NCI-H2081 treated with DMSO at 0.1 percent for 48 hours (cell line): ENCODE results near the gene ZFYVE19.
A peak's percentile ranks its signal among the peaks of the same experiment; 100 is the strongest.

Source experiments
- DNase-seq: peaks from one replicate; lab custom pipeline; 2025; lab: John Stamatoyannopoulos, UW

The ZFYVE19 gene

DNA sequence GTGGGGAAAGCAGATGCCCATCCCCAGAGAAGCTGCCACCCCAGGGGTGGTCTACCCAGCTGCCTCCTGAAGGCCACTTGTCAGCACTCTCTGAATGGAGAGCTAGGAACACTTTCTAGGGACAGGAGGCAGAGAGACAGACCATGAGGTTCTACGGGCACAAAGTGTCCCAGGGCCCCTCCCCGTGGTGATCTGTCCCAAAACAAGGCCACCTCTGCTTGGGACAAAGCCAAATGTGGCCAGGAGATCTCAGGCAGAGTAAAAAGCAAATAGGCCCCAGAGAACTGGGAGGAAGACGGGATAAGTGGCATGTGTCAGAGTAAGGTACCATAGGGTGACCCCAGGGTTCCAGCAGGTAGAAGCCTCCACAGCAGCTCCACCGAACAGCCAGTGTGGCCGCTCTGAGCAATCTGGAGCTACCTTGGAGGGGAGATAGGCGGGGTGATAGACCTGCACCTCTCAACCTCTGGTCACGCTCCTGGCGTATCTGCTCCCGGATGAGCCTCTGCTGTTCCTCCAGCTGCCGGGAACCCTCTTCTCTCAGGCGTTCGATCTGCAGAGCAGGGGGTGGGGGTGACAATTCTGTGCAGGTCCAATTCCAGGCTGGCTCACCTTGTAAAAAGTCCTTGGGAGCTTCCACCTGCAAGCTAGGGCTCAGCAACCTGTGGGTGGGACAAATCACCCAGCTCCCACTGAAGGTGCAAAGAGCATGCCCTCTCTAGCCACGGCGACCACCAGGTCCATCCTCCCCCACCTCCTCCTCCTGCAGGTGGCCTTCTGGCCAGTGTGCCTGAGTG, 31.0 kb upstream of the ZFYVE19 start:
- no peak for DNase-seq

DNA sequence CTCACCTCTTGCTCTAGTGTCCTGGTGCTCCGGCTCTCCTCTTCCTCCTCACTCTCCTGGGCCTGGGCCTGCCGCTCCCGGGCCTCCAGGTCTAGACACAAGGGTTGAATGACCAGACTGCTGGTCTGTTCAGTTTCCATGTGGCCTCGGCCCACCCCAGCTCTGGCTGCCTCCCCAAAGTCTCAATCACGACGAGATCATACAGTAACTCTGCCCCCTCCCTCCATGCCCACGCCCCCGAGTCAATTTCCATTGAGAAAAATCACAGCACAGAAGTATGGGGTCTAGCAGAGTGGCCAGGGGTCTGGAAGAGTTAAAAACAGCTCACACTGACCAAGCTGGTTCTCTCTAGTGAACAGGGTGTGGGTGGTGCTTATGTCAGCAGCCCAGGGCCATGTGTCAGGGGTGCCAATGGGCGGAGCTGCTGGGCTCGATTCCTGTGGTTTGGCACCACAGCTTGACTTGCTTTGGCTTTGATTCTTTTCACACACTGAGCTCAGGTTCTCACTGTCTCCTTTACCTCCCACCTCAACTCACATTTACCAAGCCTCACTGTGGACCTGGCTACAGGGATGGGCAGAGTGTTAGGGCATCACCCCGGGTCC, 30.2 kb upstream of the ZFYVE19 start:
- no peak for DNase-seq

DNA sequence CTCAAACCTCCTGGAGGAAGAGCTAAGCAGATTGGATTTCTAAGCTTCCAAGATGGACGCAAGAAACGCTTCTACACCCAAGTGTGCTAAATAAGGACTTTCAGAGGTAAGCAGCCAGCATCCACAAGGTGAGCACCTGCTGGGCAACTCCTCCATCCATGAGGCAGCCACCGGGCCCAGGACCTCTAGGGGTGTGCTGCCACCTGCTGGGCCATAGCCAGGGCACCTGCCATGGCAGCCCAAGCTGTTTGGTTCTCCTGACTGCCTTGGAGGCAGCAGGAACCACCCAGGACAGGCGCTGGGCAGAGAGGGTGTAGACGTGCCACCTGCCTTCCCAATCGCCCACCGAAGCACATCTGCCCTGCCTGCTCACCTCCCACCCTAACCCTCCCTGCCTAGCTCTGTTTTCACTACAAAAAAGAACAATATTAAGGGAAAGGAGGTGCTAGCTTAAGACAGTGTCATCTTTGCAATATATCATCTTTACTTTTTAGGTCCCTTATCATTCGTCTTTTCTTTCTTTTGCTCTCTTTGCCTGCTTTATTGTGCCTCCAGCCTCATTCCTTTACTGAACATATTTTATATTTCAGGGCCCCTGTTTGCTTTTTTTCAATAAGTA, 24.2 kb upstream of the ZFYVE19 start:
- no peak for DNase-seq

DNA sequence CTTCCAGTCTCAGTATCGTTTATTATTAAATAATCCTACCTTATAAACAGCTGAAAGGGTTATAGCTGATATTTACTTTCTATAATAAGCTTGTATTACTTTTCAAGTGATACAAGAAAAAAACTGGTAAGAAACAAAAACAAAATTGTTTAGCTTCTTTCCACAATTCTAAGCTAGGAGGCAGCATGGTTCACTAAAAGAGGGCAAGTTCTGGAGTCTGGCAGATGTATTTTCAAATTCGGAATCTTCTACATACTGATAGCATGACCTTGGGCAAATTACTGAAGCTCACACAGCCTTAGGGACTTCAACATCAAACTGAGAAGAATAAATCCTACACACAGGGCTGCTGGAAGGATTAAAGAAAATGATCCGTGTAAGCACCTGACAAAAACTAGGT, 21.7 kb upstream of the ZFYVE19 start:
- no peak for DNase-seq

DNA sequence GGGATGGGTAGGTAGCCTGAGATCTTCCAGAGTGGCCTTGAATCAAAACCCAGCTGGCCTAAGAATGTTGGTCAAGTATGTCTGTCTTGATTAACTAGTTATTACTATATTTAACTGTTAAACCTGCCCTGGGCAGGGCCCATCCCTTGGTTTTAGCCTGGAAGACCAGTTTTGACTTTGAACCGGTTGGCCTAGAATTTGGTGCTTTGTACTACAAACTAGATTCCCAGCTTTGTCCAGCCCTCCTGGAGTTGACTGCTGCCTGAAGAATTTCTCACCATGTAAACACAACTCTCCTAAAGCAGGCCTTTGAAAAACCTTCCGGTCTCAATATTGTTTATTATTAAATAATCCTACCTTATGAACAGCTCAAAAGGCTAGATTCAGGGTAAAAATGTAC, 21.1 kb upstream of the ZFYVE19 start:
- DNase-seq: no peak

DNA sequence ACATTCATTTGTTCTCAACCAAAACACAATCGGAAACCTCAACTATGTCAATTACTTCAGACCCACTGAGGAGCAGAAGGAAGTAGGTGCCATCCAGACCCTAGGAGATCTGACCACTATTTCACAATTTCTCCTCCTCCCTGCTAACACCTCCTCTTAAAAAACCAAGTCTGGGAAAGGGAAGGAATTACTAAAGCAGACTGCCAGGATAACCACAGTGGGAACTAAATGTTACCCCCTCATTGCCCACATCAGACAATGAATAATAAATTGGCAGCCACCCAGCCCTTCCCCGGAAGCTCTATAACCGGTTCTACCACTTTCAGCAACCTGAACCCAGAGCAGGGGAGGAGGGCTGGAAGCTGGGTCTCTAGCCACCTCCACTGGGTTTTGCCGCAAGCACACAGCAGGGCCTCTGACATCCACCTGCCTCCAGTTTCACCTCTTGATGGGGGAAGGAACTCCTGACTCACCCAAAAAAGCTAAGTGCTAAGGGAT, 19.5 kb upstream of the ZFYVE19 start:
- peak; percentile 94 for DNase-seq

DNA sequence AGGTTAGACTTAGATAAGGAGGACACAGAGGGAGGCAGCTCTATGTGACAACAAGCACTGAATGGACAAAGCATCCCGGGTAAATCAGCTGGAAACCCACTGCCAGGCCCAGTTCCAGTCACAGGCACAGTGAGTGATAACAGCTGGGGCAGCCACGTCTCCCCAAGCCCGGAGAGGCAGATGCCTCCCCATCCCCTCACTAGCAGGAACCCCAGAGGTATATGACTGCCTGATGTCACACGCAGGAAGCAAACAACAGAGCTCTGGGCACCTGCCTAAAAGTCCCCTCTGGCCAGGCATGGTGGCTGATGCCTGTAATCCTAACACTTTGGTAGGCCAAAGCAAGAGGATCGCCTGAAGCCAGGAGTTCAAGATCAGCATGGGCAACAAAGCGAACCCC, 18.9 kb upstream of the ZFYVE19 start:
- DNase-seq: no peak

DNA sequence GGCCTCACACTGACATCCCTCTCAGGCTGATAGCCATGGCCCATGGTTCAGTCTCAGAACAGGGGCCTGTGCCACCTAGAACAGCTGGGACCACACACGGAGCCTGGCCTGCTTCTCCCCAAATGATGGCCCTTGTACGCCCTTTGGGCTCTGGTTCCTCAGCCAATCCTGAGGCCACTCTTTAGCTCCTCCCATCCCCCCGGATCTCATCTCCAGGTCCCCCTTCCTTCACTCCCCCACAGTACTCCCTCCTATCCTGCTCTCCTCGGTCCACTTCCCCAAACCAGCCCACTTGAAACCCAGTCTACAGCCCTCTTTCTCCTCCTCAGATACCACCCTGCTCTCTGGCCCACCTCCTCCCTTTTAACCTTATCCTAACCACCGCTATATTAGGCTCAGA, 17.8 kb upstream of the ZFYVE19 start:
- no peak for DNase-seq

DNA sequence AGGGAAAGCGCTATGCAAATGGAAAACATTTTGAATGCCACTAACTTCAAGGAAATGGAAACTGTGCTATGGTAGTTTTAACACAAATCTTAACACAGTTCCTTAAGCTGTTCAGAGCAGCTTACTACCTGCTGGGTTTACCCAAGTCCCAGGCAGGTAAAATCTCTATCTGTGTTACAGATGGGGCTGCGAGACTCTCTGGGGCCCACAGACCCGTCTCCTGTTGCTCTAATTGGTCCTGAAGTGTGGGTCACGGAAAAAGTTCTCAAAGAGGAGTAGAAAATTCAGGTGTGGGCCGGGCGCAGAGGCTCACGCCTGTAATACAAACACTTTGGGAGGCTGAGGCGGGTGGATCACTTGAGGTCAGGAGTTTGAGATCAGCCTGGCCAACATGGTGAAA, 16.9 kb upstream of the ZFYVE19 start:
- DNase-seq: no peak

DNA sequence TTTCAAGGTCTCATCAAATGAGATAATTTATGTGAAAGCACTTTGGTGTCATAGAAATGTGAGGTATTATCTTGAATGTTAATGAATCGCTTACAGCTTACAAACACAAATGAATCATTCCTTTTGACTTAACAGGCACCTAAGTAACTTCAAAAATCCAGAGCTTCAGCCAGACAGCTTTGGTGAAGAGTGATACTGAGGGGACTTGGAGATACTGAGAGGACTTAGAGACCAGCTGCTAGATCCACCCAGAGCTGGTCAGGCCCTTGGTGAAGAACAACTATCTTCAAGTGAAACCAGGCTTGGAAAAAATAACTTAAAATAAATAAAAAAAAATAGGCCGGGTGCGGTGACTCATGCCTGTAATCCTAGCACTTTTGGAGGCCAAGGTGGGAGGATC, 16.2 kb upstream of the ZFYVE19 start:
- DNase-seq: no peak

DNA sequence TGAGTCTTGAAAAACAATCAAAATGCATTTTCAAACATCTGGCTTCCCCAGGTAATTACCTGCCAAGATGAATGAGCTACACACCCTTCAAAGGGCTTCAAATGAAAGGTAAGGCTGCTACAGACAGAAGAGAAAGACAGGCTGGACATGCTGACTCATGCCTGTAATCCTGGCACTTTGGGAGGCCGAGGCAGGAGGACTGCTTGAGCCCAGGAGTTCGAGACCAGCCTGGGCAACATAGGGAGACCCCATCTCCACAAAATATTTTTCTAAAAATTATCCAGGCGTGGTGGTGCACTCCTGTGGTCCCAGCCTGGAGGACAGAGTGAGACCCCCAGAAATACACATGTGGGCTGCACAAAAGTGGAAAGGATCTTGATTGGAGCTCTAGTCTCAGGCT, 14.5 kb upstream of the ZFYVE19 start:
- DNase-seq: no peak

DNA sequence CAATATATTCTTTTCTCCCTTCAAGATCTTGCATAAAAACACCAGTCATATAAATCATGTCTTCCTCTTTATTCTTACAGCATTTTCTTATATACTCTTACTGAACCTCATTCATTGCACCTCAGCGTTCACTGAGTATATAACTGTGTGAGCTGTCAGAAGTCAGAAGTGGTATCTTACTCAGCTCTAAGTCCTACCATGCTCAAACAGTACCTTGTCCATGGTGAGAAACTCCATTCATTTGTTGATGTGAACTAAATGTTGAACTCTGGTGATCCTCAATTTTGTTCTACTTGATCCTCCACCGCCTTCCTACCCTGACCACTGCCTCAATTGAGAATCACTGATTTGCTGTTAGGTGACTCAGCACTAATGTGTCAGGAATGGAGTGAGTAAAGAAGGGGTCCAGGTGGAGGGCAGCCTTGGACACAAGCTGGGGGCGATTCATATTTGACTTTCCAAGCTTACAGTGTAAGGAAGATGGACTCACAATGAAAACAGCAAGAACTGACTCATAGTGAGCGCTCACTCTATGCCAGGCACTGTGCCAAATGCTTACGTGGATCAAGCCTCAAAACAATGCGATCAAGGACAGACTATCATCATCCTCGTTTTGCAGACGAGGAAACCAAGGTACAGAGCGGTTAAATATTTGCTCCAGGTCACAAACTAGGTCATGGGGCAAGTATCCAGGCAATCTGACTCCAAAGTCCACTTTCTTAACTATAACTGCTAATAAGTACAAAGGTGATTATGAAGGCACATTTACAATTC, 13.5 kb upstream of the ZFYVE19 start:
- DNase-seq: no peak

DNA sequence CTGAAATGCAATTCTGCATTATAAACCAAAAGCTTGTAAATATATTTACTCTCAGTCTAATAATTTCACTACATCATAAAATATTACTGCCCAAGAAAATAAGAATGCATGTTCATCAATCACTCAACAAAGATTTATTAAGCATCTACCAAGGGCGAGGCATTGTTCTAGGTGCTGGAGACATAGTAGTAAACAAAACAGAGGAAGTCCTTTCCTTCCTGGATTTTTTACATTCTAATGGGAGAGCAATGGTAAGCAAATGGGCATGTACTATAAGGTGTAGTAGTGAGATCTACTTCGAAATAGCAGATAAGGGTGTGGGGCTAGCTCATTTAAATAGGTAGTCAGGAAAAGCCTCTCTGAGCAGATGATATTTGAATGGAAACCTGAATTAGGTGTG, 10.8 kb upstream of the ZFYVE19 start:
- no peak for DNase-seq

DNA sequence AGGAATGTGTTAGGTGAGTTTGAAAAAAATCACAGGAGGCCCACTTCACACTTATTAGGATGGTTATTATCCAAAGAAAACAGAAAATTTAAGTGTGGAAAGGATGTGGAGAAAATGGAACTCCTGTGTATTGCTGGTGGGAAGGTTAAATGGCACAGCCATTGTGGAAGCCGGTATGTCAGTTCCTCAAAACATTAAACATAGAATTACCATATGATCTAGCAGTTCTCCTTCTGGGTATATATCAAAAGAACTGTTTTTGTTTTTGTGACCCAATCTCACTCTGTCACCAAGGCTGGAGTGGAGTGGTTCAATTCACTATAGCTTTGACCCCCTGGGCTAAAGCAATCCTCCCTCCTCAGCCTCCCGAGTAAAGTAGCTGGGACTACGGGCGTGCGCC, 10.4 kb upstream of the ZFYVE19 start:
- DNase-seq: no peak

DNA sequence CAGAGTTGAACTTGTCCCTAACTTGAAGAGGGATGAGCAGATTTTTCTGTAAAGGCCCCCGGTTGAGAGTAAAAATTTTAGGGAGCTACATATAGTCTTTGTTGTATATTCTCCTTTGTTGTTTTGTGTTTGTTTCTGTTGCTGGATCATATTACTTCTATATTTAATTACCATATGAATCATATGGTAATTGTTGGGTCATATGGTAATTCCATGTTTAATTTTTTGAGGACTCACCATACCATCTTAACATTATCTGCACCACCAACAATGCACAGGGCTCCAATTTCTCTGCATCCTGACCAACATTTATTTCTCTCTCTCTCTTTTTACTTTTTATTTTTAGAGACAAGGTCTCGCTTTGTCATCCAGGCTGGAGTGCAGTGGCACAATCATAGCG, 7.4 kb upstream of the ZFYVE19 start:
- DNase-seq: no peak

DNA sequence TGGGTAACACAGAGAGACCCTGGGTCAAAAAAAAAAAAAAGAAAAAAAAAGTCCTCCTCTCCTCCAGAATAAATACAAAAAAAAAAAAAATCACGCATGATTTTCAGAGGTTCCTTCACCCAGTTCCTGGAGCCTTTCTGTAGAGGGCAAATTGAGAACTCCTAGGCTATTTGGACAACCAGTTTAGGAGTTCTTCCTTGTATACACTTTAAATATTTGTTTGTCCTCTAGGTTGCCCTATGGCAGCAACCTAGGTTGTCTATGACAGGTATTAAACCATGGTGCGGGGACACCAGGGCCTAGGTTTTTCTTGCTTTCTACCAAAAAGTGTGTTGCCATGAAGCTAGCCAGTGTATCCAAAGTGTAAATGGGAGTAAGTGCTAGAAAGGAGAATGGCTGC, 3.8 kb upstream of the ZFYVE19 start:
- DNase-seq: no peak

DNA sequence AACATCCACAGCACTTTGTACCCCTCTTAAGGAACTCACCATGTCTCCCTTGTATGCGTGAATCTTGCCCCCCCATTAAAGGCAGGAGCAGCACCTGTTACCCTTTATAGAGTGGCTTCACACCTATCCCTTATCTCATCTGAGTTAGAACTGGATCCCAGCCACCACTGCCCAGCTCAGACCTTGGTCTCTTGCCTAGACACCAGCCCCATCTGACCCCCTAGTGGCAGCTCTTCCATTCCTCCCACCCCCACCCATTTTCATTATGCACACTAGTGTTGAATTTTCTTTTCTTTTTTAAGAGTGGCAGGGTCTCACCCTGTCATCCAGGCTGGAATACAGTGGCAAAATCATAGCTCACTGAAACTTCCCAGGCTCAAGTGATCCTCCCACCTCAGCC, 3.2 kb upstream of the ZFYVE19 start:
- no peak for DNase-seq

DNA sequence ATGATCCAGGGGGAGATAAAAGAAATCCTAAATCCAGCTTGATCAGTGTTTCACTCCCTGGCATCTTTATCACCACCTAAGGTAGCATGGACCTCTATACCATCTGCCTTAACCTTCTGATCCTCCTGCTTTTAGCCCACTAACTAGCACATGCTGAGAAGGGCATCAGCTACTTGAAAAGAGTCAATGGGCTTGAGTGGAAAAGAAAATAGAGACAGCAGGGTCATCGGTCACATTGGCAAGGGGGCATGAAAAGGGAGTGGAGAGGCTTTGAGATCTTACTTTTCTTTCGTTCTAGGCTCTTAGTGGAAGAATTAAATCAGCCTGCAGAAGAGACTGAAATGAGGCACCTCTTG, 239 bp upstream of the ZFYVE19 start:
- DNase-seq: no peak

DNA sequence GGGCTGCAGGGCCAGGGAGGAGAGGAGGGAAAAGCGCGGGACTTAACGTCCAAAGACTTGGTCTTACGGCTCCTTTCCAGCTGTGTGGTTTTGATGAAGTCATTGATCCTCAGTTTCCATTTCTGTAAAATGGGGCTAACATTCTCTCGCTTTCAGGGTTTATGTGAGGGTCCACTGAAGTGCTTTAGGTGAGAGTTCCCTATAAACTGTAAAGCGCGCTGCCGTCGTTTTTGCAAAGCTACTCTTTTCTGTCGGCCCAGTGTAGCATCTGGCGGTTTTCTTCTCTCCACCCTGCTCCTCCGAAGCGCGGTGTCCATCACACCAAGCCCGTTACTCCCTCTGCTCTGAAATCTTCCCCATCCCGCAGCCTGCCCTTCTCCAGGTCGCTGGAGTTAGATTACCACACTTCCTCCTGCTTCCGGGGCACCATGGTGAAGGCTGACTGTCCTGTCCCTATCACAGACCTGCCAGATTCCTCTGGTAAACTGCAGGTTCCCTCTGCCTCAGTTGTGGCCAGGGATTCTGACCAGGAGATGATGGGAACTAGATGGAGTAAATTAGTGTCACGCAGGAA, 1.1 kb downstream of the ZFYVE19 start:
- DNase-seq: no peak

DNA sequence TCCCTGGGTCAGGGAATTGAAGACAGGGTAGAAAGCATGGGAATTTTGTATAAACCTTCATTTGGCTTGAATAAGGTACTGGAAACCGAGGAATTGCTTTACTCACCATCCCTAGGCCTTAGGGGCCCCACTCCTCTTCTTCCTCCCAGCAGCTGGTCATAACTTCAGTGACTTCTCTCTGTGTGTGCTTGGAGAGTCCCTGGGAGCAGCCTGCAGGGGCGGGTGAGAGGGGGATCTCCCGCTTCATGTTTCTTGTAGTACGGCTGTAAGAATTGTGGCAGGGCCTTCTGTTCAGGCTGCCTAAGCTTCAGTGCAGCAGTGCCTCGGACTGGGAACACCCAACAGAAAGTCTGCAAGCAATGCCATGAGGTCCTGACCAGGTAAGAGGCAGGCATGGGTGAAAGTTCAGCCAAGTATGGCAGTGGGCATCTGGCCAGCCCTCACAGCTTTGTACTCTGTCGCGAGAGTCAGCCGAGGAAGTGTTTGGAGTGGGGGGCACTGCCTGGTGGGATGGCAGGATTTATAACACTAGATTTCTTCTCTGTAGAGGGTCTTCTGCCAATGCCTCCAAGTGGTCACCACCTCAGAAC, 2.1 kb downstream of the ZFYVE19 start:
- no peak for DNase-seq

DNA sequence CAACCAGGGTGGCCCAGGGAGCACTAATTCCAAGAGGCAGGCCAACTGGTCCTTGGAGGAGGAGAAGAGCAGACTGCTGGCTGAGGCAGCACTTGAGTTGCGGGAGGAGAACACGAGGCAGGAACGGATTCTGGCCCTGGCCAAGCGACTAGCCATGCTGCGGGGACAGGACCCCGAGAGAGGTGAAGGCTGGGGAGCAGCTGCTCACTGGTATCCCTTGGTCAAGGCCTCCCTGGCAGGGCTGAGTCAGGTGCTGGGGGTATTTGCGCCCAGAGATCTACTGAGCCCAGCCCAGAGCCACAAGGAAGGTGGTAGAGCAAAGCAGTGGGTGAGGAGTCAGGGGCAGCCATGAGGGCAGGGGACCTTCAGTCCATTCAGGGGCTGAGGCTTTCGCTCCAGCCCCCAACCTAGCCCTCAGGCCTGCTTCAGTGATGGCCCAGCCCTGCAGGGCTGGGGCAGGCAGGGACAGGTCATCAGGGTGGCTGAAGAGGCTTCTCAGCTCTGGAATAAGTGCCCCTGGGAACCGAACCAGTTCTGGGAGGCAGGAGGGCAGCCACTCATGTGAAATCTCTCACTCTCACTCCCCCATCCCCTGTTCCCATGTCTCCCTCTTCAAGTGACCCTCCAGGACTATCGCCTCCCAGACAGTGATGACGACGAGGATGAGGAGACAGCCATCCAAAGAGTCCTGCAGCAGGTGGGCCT, 6.0 kb downstream of the ZFYVE19 start:
- DNase-seq: no peak
